T1000 (cell line): ENCODE data around the gene TRIM44.
"Not testable (repeated sequence)": the region's sequence is repeated elsewhere in the genome, so short reads cannot be mapped to it uniquely, and the experiment has no call there.

Experiments
- DNase-seq: peaks from one replicate; lab custom pipeline; 2025; ENCODE audit warnings: mixed read lengths; lab: John Stamatoyannopoulos, UW

The TRIM44 gene

GRCh38 chr11:35672608-35673007 lies 10.0 kb downstream of the TRIM44 start:
- DNase-seq, result no peak

GRCh38 chr11:35675901-35676610 lies 13.5 kb downstream of the TRIM44 start:
- no peak for DNase-seq

- DNase-seq, result no peak
Measured at GRCh38 chr11:35676611-35676965, 14.0 kb downstream of the TRIM44 start.

GRCh38 chr11:35677904-35678303 lies 15.3 kb downstream of the TRIM44 start:
- no peak for DNase-seq

- no peak for DNase-seq
Measured at GRCh38 chr11:35678471-35678870, 15.9 kb downstream of the TRIM44 start.

- no peak for DNase-seq
Measured at GRCh38 chr11:35678975-35679374, 16.4 kb downstream of the TRIM44 start.

- no peak for DNase-seq
Measured at GRCh38 chr11:35680506-35680905, 17.9 kb downstream of the TRIM44 start.

GRCh38 chr11:35681163-35681767 lies 18.7 kb downstream of the TRIM44 start:
- DNase-seq, result no peak

GRCh38 chr11:35682230-35683173 lies 19.9 kb downstream of the TRIM44 start:
- DNase-seq, result no peak

- DNase-seq, result no peak
Measured at GRCh38 chr11:35683728-35684339, 21.3 kb downstream of the TRIM44 start.

GRCh38 chr11:35688023-35688422 lies 25.4 kb downstream of the TRIM44 start:
- no peak for DNase-seq

GRCh38 chr11:35689081-35689996 lies 26.8 kb downstream of the TRIM44 start:
- no peak for DNase-seq

GRCh38 chr11:35702126-35702525 lies 39.6 kb downstream of the TRIM44 start:
- DNase-seq, result peak; percentile 1

- no peak for DNase-seq
Measured at GRCh38 chr11:35709376-35709775, 46.8 kb downstream of the TRIM44 start.

GRCh38 chr11:35711173-35711910 lies 48.8 kb downstream of the TRIM44 start:
- no peak for DNase-seq

GRCh38 chr11:35711924-35712323 lies 49.3 kb downstream of the TRIM44 start:
- DNase-seq, result no peak

GRCh38 chr11:35712533-35712932 lies 50.0 kb downstream of the TRIM44 start:
- DNase-seq, result no peak

GRCh38 chr11:35714882-35715627 lies 52.5 kb downstream of the TRIM44 start:
- DNase-seq, result peak; percentile 44

- DNase-seq, result not testable (repeated sequence)
Measured at GRCh38 chr11:35715677-35716076, 53.1 kb downstream of the TRIM44 start.

GRCh38 chr11:35717043-35717442 lies 54.5 kb downstream of the TRIM44 start:
- DNase-seq, result no peak
